Colonic mucosa (tissue), 4 donors: Measurements from ENCODE around the gene SCGN. TPM values are rescaled to one million over a fixed set of nuclear protein-coding genes. Genes with fewer than 3 reads are reported as not detected.

ENCODE experiments used
- DNase-seq: peaks from one replicate; pipeline ENCODE4 v3.0.0-alpha.2; 2020
- H3K27ac ChIP-seq: fragments of 200-600 bp; one replicate; pipeline ENCODE4 v1.8.0; 2021
- H3K27me3 ChIP-seq: fragments of 200-600 bp; one replicate; pipeline ENCODE4 v1.8.0; 2021
- H3K36me3 ChIP-seq: fragments of 200-600 bp; one replicate; pipeline ENCODE4 v1.8.0; 2021
- H3K4me1 ChIP-seq: fragments of 200-600 bp; one replicate; pipeline ENCODE4 v1.8.0; 2021; ENCODE audit warnings: mild to moderate bottlenecking
- H3K4me3 ChIP-seq: fragments of 200-600 bp; one replicate; pipeline ENCODE4 v1.8.0; 2021
- H3K9ac ChIP-seq, 2 donors: one replicate each; pipeline ENCODE4 v1.7.0; 2013; ENCODE audit warnings: control low read depth in 2 of 2, low read depth in 2 of 2, low read length in 2 of 2
- H3K9me3 ChIP-seq: fragments of 200-600 bp; one replicate; pipeline ENCODE4 v1.8.0; 2021
- CTCF ChIP-seq: fragments of 200-600 bp; IDR thresholded peaks from one replicate; pipeline ENCODE4 v1.8.0; 2022; ENCODE audit warnings: antibody characterized with exemption, mild to moderate bottlenecking
- intact Hi-C: fragments of 100-400 bp; cut with DNase I; formaldehyde crosslinking; loops from one replicate; pipeline ENCODE4 v1.14.1; 2022
- total RNA-seq, 2 donors: library from RNA; stranded (reverse); fragmentation: NEBNext Ultra II Directional in 1 of 2; extraction: Animal tissue kit (Norgen Biotek cat#: 25700) in 1 of 2; gene quantifications; one replicate each; pipeline ENCODE4 v1.2.1, GENCODE V29; 2021
- donor health status: healthy.
- donor health status: DM: no; HTN: no; CAD: no.
- donor health status: DM: no; HTN: no; CAD: no.

Gene SCGN
- total RNA-seq, 2 donors from 2014 or later: 4.6 to 8.1 TPM

GRCh38 chr6:25715794-25716193 is 63.8 kb downstream of the SCGN start:
- no peak for DNase-seq
- no peak for TF ChIP-seq CTCF
- Histone ChIP-seq H3K4me1 (no peaks in the 10 kb centered on the region), H3K27ac (no peak overlapping the region), H3K9ac (no peak overlapping the region), H3K27me3 (no peaks in the 10 kb centered on the region), H3K36me3 (no peaks in the 10 kb centered on the region), H3K9me3 (no peaks in the 10 kb centered on the region), H3K4me3 (no peak overlapping the region)
- intact Hi-C loops: loop anchor here (5.0 kb wide), 1 partner anchor 493 kb away; no protein-coding TSS in a partner anchor

- Histone ChIP-seq H3K27me3 (no peaks in the 10 kb centered on the region), H3K27ac (no peak overlapping the region), H3K4me1 (no peaks in the 10 kb centered on the region), H3K9me3 (no peaks in the 10 kb centered on the region), H3K36me3 (no peaks in the 10 kb centered on the region), H3K9ac (no peak overlapping the region), H3K4me3 (no peak overlapping the region)
- peak; percentile 32 for TF ChIP-seq CTCF
- intact Hi-C loops: loop anchor here (5.0 kb wide), 1 partner anchor 496 kb away; no protein-coding TSS in a partner anchor
- DNase-seq: no peak
Observed at GRCh38 chr6:25717866-25718740, 66.1 kb downstream of the SCGN start.

GRCh38 chr6:25726122-25726911 is 74.3 kb downstream of the SCGN start:
- no peak for TF ChIP-seq CTCF
- Histone ChIP-seq H3K4me1 (no peaks in the 10 kb centered on the region), H3K27ac (no peak overlapping the region), H3K27me3 (no peaks in the 10 kb centered on the region), H3K36me3 (no peaks in the 10 kb centered on the region), H3K9me3 (no peaks in the 10 kb centered on the region), H3K9ac (no peak overlapping the region), H3K4me3 (no peak overlapping the region)
- DNase-seq: no peak
- intact Hi-C loops: no loop called here

GRCh38 chr6:25727028-25727427 is 75.0 kb downstream of the SCGN start:
- Histone ChIP-seq H3K4me3 (no peak overlapping the region), H3K27ac (no peak overlapping the region), H3K4me1 (no peaks in the 10 kb centered on the region), H3K27me3 (no peaks in the 10 kb centered on the region), H3K9me3 (no peaks in the 10 kb centered on the region), H3K9ac (no peak overlapping the region), H3K36me3 (no peaks in the 10 kb centered on the region)
- DNase-seq: no peak
- intact Hi-C loops: no loop called here
- no peak for TF ChIP-seq CTCF

GRCh38 chr6:25730907-25731306 is 78.9 kb downstream of the SCGN start:
- no peak for TF ChIP-seq CTCF
- intact Hi-C loops: no loop called here

More at GRCh38 chr6:25730907-25731306, 78.9 kb downstream of the SCGN start:
- Histone ChIP-seq H3K4me1 (no peaks in the 10 kb centered on the region), H3K27ac (no peak overlapping the region), H3K27me3 (no peaks in the 10 kb centered on the region), H3K36me3 (no peaks in the 10 kb centered on the region), H3K4me3 (no peak overlapping the region), H3K9me3 (no peaks in the 10 kb centered on the region), H3K9ac (no peak overlapping the region)
- no peak for DNase-seq
